GM12891 (cell line): ENCODE data around the gene GRK6.

Experiments
- POLR2A ChIP-seq: IDR thresholded peaks from 2 replicates; pipeline ENCODE4 v1.6.1; 2011; ENCODE audit warnings: low read depth, low read length, control low read depth
- POLR2AphosphoS5 ChIP-seq: IDR thresholded peaks from 2 replicates; pipeline ENCODE4 v1.6.1; 2011; ENCODE audit warnings: low read depth, low read length, control low read depth
- POU2F2 ChIP-seq: IDR thresholded peaks from 2 replicates; pipeline ENCODE4 v1.6.1; 2011; ENCODE audit warnings: low read depth, mild to moderate bottlenecking, control low read depth, low read length, moderate library complexity
- SPI1 ChIP-seq: IDR thresholded peaks from 2 replicates; pipeline ENCODE4 v1.6.1; 2011; ENCODE audit warnings: low read depth, low read length, control low read depth
- TAF1 ChIP-seq: IDR thresholded peaks from 2 replicates; pipeline ENCODE4 v1.6.1; 2011; ENCODE audit warnings: low read depth, low read length, control low read depth

DNA sequence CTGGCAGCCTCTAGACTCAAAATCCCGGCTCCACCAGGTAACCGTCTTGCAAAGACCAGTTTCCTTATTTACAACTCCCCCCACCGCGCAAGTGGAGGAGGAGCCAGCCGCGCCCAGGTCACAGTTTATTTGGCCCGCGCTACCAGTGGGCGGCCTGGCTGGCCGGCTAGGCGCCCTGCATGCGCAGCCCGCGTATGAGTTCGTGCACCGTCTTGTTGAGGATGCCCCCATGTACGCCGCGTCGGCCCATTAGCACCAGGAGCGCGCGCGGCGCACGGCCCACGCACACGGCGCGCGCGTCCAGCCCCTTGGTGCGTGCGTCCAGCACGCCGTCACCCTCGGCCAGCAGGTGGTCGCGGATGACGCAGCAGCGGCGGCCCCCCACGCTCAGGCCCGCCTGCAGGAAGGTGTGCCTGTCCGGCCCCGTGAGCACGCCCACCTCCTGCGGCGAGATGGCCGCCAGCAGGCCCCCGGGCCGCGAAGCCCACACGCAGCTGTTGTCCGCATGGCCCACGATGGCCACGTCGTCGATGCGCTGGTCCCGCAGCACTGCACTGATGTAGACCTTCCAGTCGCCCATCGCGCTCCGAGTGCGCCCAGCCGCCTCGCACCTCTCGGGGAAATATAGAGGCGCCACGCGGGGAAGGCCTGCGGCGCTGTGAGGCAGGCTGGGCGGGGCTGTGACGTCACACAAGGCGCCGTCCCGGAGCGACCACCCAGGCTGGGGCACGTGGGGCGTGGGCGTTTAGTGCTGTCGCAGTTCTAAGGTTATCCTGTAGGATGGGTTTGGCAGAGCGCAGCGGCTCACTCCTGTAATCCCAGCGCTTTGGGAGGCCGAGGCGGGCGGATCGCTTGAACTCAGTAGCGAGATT is 26.2 kb upstream of the GRK6 start, which contains the start of gene PFN3:
- TF ChIP-seq POLR2AphosphoS5 (no peak), POLR2A (no peak), TAF1 (no peak), SPI1 (no peak), POU2F2 (no peak)
